Esophagus squamous epithelium (tissue), 4 donors: Measurements from ENCODE around the gene ARID3A.
"Not testable (repeated sequence)": the region's sequence is repeated elsewhere in the genome, so short reads cannot be mapped to it uniquely, and the experiment has no call there.

ENCODE experiments used
- CTCF ChIP-seq, 6 experiments: fragments of 450-650 bp in 4 of 6; fragments of 200-600 bp in 2 of 6; sonication (generic) in 2 of 6; IDR thresholded peaks; one replicate each; pipeline ENCODE4 v1.5.1; 2016 to 2019; ENCODE audit warnings: antibody characterized with exemption in 6 of 6, mild to moderate bottlenecking in 4 of 6, moderate library complexity in 4 of 6
- POLR2A ChIP-seq, 4 donors: fragments of 450-650 bp; IDR thresholded peaks; one replicate each; pipeline ENCODE4 v1.6.1; 2017; ENCODE audit warnings: antibody characterized with exemption in 4 of 4, mild to moderate bottlenecking in 4 of 4, moderate library complexity in 3 of 4

DNA sequence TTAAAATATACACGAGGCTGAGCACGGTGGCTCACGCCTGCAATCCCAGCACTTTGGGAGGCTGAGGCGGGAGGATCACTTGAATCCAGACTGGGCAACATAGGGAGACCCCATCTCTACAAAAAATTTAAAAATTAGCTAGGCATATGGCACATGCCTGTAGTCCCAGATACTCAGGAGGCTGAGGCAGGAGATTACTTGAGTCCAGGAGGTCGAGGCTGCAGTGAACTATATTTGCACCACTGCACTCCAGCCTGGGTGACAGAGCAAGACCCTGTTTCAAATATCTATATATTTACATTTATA lies 98.0 kb downstream of the ARID3A start:
- not testable (repeated sequence) for TF ChIP-seq CTCF, POLR2A (IDR thresholded peaks at IDR 0.05)
